G401.6 (cell line): ENCODE measurements around the gene MRPL12.

Experiments used
- FAIRE-seq: peaks from 2 replicates; lab custom pipeline; 2012; peaks lifted over from hg19 to GRCh38; lab: Jason Lieb, UNC

The MRPL12 gene

GRCh38 chr17:81740395-81740961, 37.3 kb downstream of the MRPL12 start:
- no peak for FAIRE-seq

- FAIRE-seq = no peak
Observed at GRCh38 chr17:81741049-81741593, 38.0 kb downstream of the MRPL12 start.

GRCh38 chr17:81741594-81742452, 38.7 kb downstream of the MRPL12 start:
- no peak for FAIRE-seq
